ENCODE measurements around the gene OASL.

OASL gene

GRCh38 chr12:120979862-120980696 lies 59.0 kb downstream of the OASL start:
- no peaks in the 10 kb centered on the region for H3K4me1 Mint-ChIP-seq
- H3K27me3 Mint-ChIP-seq = no peaks in the 10 kb centered on the region
- H3K4me3 Mint-ChIP-seq = no peak overlapping the region
- no peak for ATAC-seq
- no peak for DNase-seq
- no peaks in the 10 kb centered on the region for H3K36me3 Mint-ChIP-seq (ENCODE audit: low read depth)
- no peak overlapping the region for H3K27ac Mint-ChIP-seq
- no peaks in the 10 kb centered on the region for H3K9me3 Mint-ChIP-seq

- Mint-ChIP-seq H3K4me3 (no peak overlapping the region), H3K27ac (no peak overlapping the region), H3K36me3 (ENCODE audit: low read depth) (no peaks in the 10 kb centered on the region), H3K27me3 (no peaks in the 10 kb centered on the region), H3K9me3 (no peaks in the 10 kb centered on the region), H3K4me1 (no peaks in the 10 kb centered on the region)
- no peak for DNase-seq
- ATAC-seq = no peak
Observed at GRCh38 chr12:120979220-120979861, 59.7 kb downstream of the OASL start.

- no peak within 1 kb of the TSS for H3K27ac Mint-ChIP-seq
- DNase-seq (no peak), ATAC-seq (no peak)
- no peaks in the 10 kb centered on the region for H3K9me3 Mint-ChIP-seq
- no peak within 1 kb of the TSS for H3K4me3 Mint-ChIP-seq
- no peaks in the 10 kb centered on the region for H3K36me3 Mint-ChIP-seq (ENCODE audit: low read depth)
- no peaks in the 10 kb centered on the region for H3K4me1 Mint-ChIP-seq
- no peaks in the 10 kb centered on the region for H3K27me3 Mint-ChIP-seq
Observed at GRCh38 chr12:120978296-120979219, 60.5 kb downstream of the OASL start, which contains the start of gene HNF1A. TSS of gene HNF1A (plus strand) at chr12:120978543. CDS start at chr12:120978769, 226 bp downstream.

GRCh38 chr12:120977531-120978295 lies 61.3 kb downstream of the OASL start:
- no peak overlapping the region for H3K27ac Mint-ChIP-seq
- DNase-seq (no peak), ATAC-seq (no peak)
- no peaks in the 10 kb centered on the region for H3K27me3 Mint-ChIP-seq
- no peaks in the 10 kb centered on the region for H3K4me1 Mint-ChIP-seq
- H3K4me3 Mint-ChIP-seq = no peak overlapping the region
- no peaks in the 10 kb centered on the region for H3K9me3 Mint-ChIP-seq
- no peaks in the 10 kb centered on the region for H3K36me3 Mint-ChIP-seq (ENCODE audit: low read depth)

GRCh38 chr12:120972870-120973543 lies 66.0 kb downstream of the OASL start:
- H3K27me3 Mint-ChIP-seq = no peaks in the 10 kb centered on the region
- no peaks in the 10 kb centered on the region for H3K36me3 Mint-ChIP-seq (ENCODE audit: low read depth)
- H3K4me3 Mint-ChIP-seq = no peak overlapping the region
- no peak overlapping the region for H3K27ac Mint-ChIP-seq
- ATAC-seq = no peak
- peaks cover 8% of the 10 kb centered on the region for H3K4me1 Mint-ChIP-seq
- no peaks in the 10 kb centered on the region for H3K9me3 Mint-ChIP-seq
- no peak for DNase-seq

GRCh38 chr12:120971299-120972180 lies 67.5 kb downstream of the OASL start:
- Mint-ChIP-seq H3K36me3 (ENCODE audit: low read depth) (no peaks in the 10 kb centered on the region), H3K27me3 (no peaks in the 10 kb centered on the region), H3K4me1 (peaks cover 8% of the 10 kb centered on the region), H3K9me3 (no peaks in the 10 kb centered on the region), H3K4me3 (no peak overlapping the region), H3K27ac (no peak overlapping the region)
- peak; percentile 11 for DNase-seq
- ATAC-seq = peak; percentile 92

GRCh38 chr12:120970310-120970709 lies 68.7 kb downstream of the OASL start:
- Mint-ChIP-seq H3K27me3 (no peaks in the 10 kb centered on the region), H3K9me3 (no peaks in the 10 kb centered on the region), H3K4me1 (peaks cover 8% of the 10 kb centered on the region), H3K27ac (no peak overlapping the region), H3K4me3 (no peak overlapping the region), H3K36me3 (ENCODE audit: low read depth) (no peaks in the 10 kb centered on the region)
- ATAC-seq = peak; percentile 37
- no peak for DNase-seq

Data from activated naive CD8-positive, alpha-beta T cell treated with anti-CD3 and anti-CD28 coated beads, Interleukin-2, amount 50 U/mL, for 24 hours (primary cell).